Inferior parietal cortex (tissue), 1 donor: Measurements from ENCODE around the gene CCDC178.

Source experiments
- DNase-seq: peaks from one replicate; pipeline ENCODE4 v3.0.0-alpha.2; 2016; ENCODE audit errors: extremely low spot score

Gene CCDC178

DNA sequence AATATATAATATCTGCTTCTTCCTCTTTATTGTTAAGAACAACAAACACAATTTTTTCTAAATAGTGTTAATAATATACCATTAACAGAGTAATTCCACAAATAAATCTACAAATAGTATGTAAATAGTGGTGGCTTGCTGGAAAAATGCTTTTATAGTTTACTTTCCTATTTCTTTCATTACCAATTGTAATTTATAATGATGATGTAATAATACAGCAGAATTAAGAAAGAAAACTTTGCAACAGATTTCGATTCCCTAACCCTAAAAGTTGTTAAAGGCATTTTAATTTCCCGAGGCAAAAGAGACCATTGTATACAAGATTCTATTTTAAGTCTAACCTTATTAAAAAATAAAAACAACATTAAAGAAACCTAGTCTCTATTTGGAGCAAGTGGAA lies 307.9 kb downstream of the CCDC178 start:
- no peak for DNase-seq

DNA sequence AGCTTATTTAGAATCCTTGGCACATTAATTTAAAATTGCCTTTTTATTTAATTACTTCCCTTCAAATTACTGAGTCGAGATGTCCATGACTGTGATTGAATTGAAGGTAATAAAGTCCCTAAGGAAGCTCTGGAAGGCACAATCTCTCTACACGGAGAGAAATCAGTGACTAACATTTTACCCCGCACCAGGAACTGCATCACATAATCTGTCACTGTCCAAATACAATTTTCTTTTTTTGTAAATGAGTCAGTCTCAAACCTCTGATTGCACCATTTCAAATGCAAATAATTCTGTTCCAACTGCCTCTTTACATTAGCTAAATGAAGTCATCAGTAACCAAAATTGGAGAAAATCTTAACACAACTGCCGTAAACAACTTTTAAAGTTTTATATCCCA lies 311.9 kb downstream of the CCDC178 start:
- no peak for DNase-seq

DNA sequence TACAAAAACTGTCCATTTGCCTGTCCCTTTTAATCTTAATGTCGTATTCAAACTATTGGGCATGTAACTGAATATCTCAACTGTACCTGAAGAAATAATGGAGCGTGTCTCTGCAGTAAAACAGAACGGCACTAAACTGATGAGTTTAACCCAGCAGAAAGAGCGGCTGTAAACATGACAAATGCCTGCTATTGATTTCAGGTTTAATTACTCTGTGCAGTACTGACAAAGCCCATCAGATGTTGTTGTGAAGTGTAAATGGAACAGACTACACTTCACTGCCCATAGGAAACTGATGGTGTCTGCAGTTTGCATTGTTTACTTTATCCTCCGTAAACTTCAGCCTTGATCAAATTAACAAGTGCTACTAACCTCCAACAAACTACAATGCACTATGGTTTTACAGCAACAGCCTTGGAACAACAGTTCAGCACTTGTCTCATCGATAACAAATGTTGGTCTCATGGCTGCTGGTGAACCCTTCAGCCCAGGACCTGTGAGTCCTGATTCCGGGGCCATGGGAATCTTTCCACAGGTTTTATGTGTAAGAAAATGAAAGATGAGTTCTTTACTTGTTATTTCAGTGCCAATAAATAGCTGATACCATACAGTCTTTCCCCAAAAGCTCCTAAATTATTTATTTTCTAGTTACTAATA lies 316.5 kb downstream of the CCDC178 start:
- DNase-seq: no peak

DNA sequence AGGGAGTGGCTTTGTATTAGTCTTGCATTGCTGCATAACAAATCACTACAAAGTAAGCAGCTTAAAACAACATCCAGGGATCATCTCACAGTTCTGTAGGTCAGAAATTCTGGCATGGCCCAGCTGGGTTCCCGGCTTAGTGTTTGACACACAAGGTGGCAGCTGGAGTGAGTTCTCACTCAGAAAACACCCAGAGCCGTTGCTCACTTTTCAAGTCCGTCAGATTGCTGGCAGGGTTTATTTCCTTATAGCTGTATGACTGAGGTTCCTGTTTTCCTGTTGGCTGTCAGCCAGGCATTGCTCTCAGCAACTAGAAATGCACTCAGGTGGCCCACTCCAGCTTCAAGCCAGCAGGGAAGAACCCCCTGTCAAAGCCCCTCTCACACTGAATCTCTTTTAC lies 324.1 kb downstream of the CCDC178 start:
- no peak for DNase-seq

DNA sequence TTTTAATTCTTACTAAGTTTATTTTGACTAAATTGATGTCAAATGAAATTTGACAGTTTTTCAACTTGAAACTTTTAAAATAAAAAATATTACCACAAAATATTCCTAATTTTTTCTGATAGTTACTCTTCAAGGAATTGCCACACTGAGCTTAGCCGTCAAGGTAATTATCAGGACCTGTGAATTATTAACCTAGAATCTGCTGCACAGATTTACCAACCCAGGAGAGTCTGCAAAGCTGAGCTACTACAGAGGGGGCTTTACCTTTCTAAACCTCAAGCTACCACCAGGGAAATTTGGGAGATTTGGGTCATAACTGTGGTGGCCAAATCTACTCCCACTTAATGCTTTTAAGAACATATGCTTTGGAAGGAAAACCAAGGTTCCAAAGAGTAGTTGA lies 324.6 kb downstream of the CCDC178 start:
- DNase-seq: no peak

DNA sequence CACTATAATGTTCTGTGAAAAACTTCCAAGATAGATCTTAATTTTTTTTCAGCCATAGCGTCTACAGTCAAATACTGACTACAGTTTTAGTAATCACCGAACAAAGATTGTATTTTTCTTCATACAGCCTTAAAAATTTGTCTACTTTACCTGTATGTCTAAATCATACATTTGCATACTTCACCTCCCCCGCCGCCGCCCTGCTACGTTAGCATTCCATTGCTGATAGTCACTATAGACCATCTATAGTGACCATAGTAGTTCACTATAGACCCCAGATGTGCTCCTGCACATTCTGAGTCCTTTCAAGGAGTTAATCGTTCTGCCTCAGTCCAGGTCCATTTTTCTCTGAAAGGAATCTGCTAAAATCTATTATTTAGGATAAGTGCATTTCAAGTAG lies 325.0 kb downstream of the CCDC178 start:
- DNase-seq: no peak

DNA sequence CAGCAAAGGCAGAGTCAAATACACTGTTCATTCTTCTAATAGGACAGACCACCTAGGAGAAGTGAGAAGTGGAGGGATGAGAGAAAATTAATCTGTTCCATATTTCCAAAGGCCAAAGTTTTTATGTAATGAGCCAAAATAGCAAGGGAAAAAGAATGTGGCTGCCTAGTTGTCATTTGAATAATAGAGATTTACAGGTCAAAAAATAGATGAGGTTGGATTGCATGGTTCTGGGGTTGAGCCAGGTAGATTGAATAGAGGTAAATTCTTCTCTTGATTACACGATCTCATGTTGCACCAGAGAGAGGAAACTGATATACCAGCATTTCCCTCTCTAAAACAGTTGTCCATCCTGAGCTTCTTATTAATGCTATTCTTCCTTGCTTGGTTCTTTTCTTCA lies 325.8 kb downstream of the CCDC178 start:
- DNase-seq: no peak

DNA sequence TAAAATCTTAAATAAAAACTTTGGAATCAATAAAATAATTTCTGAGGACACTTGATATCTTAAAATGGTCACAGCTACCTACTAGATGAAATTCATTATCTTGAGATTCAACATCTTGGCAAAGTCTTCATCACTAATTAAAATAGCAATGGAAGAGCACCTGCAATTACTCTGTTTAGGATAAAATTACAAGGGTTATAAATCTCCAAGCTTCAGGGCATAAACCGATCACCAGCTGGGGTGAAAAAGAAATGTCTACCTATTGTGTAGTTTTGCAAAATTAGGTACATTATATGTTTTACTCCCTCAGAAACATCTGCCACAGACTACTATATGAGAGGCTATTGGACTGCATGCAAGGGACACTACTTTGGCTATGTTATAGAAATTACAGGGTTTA lies 327.1 kb downstream of the CCDC178 start:
- DNase-seq: no peak

DNA sequence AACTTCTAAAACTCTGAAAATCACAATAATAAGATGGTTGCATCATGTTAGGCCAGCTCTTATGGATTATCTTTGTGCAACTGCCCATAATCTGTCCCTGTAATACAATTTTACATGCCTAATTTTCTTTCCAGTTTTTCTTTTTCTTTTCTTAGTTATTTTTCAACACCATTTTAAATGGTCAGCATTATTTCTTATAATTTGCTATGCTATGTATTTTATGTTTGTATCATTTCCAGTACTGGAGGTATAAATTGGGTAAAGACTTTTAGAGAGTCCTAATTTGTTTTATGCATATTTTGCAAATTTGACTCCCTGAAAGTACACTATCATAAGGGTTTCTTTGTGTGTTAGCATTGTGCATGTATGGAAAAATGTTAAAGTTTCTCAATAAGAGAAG lies 333.0 kb downstream of the CCDC178 start:
- no peak for DNase-seq

DNA sequence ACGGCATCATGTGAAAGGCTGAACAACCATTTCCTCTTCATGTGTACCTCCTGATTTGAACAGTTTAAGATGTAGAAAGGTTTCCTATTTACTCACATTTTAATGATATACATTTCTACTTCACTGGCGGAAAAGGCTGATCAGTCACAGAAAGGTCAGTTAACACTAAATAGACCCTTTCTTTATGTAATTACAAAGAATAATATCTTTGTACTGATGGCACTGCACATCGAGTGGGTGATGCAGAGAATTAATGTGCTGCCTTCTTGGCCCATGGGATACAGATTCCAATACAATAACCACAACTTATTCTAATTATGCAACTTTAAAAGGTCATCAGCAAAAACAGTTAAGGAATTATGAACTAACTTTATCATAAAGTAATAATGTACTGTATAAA lies 339.2 kb downstream of the CCDC178 start:
- no peak for DNase-seq

DNA sequence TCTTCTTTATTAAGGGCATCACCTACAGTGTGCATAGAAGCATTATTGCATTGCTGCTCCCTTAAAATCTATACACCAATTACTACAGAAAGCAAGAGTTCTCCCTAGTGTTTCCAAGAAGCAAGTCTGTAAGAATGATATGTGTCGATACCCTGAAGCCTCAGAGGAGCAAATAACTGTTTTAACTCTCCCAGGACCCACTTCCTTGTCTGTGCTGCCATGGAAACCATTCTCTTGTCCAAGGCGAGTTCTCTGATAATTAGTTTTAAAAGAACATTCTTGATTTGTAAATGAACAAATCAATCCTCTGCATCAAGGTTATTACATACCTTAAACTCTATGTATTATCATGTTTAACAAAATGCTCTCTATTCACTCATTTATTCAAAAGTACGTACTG lies 340.9 kb downstream of the CCDC178 start:
- no peak for DNase-seq

DNA sequence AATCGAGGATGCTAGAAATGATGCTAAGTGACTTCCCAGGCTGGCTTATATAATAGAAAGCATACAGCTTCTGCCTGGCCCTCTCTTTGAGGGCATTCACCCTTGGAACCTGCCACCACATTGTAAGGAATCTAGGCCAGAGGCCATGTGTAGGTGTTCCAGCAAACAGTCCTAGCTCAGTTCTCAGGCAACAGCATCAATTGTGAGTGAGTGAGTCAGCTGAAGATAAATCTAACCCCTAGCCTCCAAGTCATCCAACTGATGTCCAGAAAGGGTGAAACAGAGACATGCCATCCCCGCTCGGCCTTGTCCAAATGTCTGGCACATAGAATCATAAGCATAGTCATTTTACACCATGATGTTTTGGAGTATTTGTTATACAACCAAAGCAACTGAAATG lies 343.4 kb downstream of the CCDC178 start:
- no peak for DNase-seq

DNA sequence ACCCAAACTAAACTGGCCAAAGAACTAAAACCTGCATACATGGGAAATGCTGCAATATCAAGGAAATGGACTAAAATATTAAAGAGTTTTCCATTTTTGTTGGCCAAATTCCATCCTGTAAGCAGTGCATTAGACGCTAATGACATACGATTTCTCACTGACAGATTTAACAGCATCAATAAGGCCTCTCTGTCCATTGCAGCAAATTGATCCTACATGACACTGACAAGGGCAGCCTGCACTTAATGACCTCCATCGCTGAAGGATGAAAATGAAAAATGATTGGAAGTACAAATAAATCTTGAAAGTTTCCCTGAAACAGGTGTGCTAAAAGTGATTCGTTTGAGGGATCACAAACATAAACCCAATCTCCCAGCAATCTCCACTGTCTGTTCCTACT lies 350.1 kb downstream of the CCDC178 start:
- no peak for DNase-seq

DNA sequence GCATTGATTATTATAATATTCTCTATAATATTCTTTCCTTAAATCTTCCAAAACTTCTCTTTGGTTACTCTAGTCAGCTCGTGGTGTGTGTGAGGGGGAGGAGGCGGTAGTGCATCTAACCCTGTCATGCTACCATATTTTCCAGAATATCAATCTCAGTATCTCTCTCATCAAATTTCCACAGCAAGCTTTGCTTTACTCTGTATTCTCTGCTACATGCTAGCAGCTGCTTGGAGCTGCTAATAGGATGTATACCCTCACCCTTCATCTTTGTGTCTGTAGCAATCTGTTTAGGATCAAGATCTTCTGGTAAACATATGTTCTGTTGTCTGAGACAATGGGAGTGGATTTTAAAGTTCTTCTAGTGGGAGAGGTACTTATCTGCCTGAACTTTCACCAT lies 363.9 kb downstream of the CCDC178 start:
- DNase-seq: no peak

DNA sequence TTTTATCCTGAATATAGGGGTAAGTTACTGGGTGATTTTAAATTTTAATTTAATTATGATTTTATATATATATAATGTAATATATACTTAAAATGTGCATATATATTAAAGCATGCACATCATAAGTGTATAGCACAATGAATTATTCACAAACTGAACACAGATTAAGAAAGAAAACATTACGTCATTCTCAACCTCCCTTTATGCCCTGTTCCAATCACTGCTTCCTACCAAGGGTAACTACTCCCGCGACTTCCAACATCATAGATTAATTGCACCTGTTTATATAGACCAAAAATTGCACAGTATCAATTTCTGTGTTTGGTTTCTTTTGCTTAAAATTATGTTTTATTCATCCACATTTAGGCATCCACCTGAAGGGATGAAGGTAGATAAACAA lies 366.4 kb downstream of the CCDC178 start:
- no peak for DNase-seq

DNA sequence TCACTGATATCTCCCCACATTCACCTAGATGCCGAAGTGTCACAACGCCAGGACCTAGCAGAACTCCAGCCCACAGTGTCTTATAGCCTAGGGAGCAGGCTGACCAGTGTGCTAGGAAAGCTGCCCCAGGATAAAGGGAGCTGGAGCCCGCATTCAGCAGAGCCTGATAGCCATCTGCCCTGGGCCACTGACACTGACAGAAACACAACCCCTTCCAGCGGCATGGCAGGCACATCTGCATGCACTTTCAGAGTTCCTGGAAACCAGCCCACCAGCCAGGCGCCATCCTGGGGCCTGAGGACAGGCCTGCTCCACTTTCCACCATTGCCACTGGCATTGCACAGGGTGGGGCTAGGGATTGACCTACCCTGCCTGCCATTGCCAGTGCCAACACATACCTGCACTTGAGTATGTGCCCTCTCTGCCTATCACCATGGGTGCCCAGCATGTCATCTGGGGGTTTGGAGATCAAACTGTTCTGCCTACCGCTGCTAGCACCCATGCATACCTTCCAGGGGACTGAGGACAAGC lies 377.6 kb downstream of the CCDC178 start:
- DNase-seq: no peak

DNA sequence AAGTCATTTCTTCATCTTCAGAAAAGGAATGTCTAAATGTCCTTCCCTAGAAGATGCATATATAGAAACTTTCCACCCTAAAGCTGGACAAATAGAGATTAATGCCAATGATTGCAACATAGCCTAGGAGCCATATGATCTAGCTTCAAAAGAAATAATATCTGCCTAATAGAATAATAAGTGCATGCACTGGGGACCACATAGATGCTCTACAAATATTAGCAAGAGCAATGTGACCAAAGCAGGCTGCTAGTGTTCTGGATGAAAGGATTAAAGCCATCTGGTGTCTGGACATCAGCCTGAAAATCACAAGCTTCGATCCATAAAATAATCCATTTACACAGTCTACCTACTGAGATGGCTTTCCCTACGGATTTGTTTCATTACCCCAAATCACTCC lies 387.6 kb downstream of the CCDC178 start:
- DNase-seq: no peak

DNA sequence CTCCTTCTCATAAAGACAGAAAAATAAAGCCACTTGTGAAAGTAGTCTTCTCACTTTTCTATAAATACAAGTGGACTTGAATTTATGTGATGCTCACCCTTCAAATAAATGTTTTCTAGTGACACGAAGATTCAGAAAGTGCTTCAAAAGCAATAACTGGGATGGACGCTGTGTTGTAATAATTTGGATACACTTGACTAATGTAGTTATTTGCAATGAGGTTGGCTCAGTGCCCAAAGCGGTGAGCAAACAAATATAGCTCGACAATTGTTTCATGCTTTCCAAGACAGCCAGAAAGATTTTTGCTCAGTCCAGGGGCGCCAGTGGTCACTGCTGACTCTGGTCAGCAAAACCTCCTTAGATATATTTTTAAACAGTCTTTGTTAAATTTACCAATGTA lies 389.1 kb downstream of the CCDC178 start:
- DNase-seq: no peak

DNA sequence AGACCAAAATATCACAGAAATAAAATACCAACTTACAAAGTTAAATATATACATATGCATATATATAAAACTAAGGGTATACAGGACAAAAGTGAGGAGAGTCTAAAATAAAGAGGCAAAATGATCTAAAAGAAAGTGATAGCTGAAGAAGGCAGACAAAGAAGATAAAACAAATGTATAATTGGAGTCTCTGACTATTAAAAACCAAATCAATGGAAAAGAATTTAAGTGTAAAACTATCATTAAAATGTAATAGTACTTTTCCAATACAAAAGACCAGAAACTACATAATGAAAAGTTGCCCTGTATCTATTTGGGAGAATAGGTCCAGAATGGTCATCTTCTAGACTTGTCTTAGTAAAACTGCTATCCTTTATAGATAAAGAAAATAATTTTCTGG lies 400.3 kb downstream of the CCDC178 start:
- no peak for DNase-seq

DNA sequence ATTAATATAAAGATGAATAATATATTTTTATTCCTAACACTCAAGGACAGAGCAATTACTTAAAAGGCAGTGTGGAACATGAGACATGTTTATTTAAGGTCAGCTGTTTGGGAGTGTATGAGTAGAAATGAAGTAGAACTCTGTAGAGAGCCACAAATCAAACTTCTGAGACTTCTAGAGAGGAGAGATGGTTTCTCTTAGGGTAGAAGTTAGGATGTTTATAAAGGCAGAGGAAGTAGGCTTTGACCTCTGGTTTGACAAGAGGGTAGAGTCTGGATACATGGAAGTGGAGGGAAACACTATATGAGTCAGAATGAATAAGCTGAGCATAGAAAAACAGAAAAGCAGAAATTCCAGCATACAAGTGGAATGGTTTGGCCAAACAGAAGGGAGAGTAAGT lies 405.6 kb downstream of the CCDC178 start:
- no peak for DNase-seq

DNA sequence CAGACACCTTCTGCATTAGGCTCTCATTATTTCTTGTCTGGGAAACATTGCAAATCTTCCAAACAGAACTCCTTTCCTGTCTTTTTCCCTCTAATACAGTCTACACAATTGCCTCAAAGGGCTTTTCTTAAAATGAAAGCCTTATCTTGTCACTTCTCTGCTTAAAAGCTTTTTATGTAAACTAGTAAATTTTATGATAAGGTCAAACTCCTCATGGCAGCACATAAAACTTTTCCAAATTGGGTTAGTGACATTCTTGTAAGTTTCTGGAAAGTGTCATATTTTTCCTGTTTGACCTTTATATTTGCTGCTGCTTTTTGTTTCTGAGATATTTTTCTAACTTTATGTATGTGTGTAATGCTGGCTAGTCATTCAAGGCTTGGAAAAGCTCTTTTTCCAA lies 406.3 kb downstream of the CCDC178 start:
- DNase-seq: no peak

DNA sequence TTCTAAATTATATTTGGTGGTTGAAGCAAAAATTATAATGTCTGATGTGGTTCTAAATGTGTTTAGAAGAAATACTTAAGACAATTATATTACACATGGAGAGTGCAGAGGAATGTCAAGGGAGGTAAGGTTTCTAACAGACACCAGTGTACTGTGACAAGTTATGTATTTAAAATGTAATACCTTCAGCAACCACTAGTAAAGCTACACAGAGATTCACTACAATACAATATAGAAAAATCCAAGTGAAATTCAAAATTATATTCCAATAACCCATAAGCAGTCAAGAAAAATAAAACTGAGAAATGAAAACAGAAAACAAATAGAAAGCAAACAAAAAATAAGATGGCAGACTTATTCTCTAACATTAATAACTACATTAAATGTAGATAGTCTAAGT lies 418.2 kb downstream of the CCDC178 start:
- DNase-seq: no peak

DNA sequence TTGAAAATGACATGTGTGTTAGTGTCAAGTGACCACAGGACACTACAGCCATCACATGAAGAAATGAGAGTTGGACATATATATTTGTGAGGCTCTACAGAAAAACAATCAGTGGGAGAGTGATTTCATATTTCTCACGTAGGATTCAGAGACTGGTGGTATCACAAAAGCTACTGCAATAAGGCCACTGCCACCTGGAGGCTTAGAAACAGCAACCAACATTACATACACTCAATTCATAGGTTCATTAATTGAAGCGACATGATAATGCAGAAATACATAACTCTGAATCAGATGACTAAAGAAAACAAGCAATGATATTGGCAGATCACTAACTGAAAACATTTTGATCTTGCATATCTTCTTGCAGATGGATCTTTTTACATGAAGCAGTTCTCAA lies 419.6 kb downstream of the CCDC178 start:
- DNase-seq: no peak

DNA sequence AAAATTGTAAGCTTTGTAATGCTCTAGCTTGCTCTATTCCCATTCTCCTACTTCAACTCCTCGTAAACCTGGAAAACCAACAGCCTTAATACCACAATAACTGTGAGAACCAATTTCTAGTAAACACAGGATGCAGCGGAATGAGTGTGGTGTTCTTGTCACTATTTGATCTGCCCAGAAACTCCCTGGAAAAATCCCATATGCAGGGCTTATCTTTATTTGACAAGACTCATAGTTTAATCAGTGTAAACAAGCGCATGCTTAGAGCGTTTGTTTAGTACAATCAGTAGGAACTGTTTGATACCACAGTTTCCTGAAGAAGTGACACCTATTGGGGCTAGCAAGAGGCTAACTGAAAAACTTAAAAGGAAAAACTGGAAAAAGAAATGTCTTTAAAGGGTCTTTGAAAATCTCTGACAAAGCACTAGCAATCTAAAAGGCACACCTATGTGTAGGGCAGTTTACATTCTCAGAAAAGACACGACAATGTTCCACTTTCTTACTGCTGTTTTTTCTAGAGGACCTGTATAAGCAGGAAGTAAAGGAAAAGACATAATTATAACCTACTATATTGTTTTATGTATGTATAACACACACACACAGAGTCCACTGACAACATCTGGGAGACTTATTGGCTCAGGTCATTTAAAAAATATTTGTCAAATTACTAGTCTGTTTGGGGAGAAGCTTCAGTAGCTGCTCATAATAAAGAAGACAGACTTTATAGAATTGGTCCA lies 426.3 kb downstream of the CCDC178 start:
- DNase-seq: no peak
